Uterus (tissue), 4 donors: Measurements from ENCODE around the gene MICOS13. TPM values are rescaled to one million over a fixed set of nuclear protein-coding genes. Genes with fewer than 3 reads are reported as not detected.

Experiments used
- DNase-seq, 2 donors: peaks; one replicate each; pipeline ENCODE4 v3.0.0-alpha.2; 2019 to 2020
- H3K27ac ChIP-seq, 2 donors: fragments of 200-600 bp; sonication (generic); 1 replicate in 1 of 2; 2 replicates in 1 of 2; pipeline ENCODE4 v1.5.1; 2016 to 2018
- H3K27me3 ChIP-seq, 2 donors: fragments of 200-600 bp; sonication (generic); one replicate each; pipeline ENCODE4 v1.5.1; 2018 to 2019; ENCODE audit warnings: control low read depth in 1 of 2
- H3K36me3 ChIP-seq, 2 donors: fragments of 200-600 bp; sonication (generic); one replicate each; pipeline ENCODE4 v1.5.1; 2019; ENCODE audit warnings: control low read depth in 1 of 2
- H3K4me1 ChIP-seq, 2 donors: fragments of 200-600 bp; sonication (generic); one replicate each; pipeline ENCODE4 v1.5.1; 2018 to 2019; ENCODE audit warnings: control low read depth in 1 of 2
- H3K4me3 ChIP-seq, 2 donors: fragments of 200-600 bp; sonication (generic); 1 replicate in 1 of 2; 2 replicates in 1 of 2; pipeline ENCODE4 v1.5.1; 2018 to 2019; ENCODE audit warnings: mild to moderate bottlenecking in 1 of 2
- H3K9me3 ChIP-seq, 2 donors: fragments of 200-600 bp; sonication (generic); one replicate each; pipeline ENCODE4 v1.5.1; 2019; ENCODE audit warnings: control low read depth in 1 of 2
- POLR2A ChIP-seq, 2 donors: fragments of 450-650 bp; IDR thresholded peaks; one replicate each; pipeline ENCODE4 v1.6.1; 2016; ENCODE audit warnings: antibody characterized with exemption in 2 of 2, mild to moderate bottlenecking in 1 of 2, moderate library complexity in 1 of 2
- intact Hi-C: fragments of 100-400 bp; cut with DNase I; formaldehyde crosslinking; loops from one replicate; pipeline ENCODE4 v1.15.1; 2023; ENCODE audit warnings: low total_unique reads
- total RNA-seq, 4 donors: library from RNA; depleted of rRNA in 3 of 4; stranded (reverse); fragments of >200 nt in 3 of 4; gene quantifications; one replicate each; pipeline versions ENCODE4 v1.1.0 to v1.2.4, GENCODE V29; 2014 to 2023
- TF ChIP-seq, protein P1 (sequence below), 4 experiments: fragments of 200-600 bp in 2 of 4; fragments of 450-650 bp in 2 of 4; sonication (generic) in 2 of 4; IDR thresholded peaks; one replicate each; pipeline ENCODE4 v1.5.1; 2016 to 2019; ENCODE audit warnings: antibody characterized with exemption in 4 of 4, mild to moderate bottlenecking in 2 of 4, moderate library complexity in 1 of 4
- donor health status: DM: yes; HTN: yes; CAD: no.

MICOS13 gene
- total RNA-seq, 4 donors from 2014 or later: 2.8 to 36.7 (median 21.1) TPM

DNA sequence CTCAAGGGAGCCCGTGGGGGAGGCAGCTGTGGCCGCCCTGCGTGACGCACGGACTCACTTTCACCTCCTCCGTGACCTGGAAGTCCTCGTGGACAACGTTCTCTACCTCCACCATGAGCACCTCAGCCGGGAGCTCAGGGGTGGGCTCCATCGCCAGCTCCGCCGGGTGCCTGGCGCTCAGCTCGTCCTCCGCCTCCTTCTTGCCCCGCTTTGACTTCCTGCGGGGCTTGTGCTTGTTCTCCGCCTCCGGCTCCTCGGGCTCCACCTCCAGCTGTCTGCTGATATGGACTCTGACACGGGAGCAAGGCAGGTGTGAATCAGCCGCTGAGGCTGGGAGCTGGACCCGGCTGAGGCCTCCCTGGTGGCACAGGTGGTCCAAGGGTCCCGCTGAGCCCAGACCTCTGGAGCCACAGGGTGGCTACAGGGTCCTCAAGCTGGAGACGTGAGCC is 31.4 kb upstream of the MICOS13 start:
- intact Hi-C loops: no loop called here
- Histone ChIP-seq H3K36me3 (no peaks in the 10 kb centered on the region), H3K27ac (no peak overlapping the region), H3K4me1 (no peaks in the 10 kb centered on the region), H3K4me3 (no peak overlapping the region), H3K27me3 (no peaks in the 10 kb centered on the region), H3K9me3 (no peaks in the 10 kb centered on the region)
- no peak for DNase-seq
- TF ChIP-seq POLR2A (IDR thresholded peaks at IDR 0.05): no peak
- TF ChIP-seq, protein P1, sequence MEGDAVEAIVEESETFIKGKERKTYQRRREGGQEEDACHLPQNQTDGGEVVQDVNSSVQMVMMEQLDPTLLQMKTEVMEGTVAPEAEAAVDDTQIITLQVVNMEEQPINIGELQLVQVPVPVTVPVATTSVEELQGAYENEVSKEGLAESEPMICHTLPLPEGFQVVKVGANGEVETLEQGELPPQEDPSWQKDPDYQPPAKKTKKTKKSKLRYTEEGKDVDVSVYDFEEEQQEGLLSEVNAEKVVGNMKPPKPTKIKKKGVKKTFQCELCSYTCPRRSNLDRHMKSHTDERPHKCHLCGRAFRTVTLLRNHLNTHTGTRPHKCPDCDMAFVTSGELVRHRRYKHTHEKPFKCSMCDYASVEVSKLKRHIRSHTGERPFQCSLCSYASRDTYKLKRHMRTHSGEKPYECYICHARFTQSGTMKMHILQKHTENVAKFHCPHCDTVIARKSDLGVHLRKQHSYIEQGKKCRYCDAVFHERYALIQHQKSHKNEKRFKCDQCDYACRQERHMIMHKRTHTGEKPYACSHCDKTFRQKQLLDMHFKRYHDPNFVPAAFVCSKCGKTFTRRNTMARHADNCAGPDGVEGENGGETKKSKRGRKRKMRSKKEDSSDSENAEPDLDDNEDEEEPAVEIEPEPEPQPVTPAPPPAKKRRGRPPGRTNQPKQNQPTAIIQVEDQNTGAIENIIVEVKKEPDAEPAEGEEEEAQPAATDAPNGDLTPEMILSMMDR (IDR thresholded peaks at IDR 0.05): no peak

DNA sequence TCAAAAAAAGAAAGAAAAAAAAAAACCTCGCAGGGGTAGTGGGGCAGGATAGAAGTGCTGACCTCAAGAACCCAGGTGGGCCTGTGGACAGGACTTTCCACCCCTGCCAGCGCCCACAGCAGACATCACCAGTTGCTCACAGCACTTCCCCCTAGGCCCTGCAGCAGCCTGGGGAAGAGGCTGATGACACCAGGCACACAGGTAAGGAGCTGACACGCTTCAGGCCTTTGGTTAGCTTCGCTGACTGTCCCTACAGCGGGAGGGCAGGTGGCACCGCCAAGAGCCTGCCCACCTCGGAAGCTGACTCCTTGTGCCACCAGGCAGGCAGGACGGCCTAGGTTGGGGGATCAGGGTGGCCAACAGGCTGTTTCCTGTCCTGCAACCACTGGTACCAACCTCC is 30.7 kb upstream of the MICOS13 start:
- H3K27ac ChIP-seq: no peak overlapping the region
- DNase-seq: no peak
- no peaks in the 10 kb centered on the region for H3K9me3 ChIP-seq
- TF ChIP-seq, protein P1 (IDR thresholded peaks at IDR 0.05): no peak
- no peak for TF ChIP-seq POLR2A (IDR thresholded peaks at IDR 0.05)
- H3K27me3 ChIP-seq: no peaks in the 10 kb centered on the region
- H3K4me3 ChIP-seq: no peak overlapping the region
- H3K4me1 ChIP-seq: no peaks in the 10 kb centered on the region
- no peaks in the 10 kb centered on the region for H3K36me3 ChIP-seq
- intact Hi-C loops: no loop called here

DNA sequence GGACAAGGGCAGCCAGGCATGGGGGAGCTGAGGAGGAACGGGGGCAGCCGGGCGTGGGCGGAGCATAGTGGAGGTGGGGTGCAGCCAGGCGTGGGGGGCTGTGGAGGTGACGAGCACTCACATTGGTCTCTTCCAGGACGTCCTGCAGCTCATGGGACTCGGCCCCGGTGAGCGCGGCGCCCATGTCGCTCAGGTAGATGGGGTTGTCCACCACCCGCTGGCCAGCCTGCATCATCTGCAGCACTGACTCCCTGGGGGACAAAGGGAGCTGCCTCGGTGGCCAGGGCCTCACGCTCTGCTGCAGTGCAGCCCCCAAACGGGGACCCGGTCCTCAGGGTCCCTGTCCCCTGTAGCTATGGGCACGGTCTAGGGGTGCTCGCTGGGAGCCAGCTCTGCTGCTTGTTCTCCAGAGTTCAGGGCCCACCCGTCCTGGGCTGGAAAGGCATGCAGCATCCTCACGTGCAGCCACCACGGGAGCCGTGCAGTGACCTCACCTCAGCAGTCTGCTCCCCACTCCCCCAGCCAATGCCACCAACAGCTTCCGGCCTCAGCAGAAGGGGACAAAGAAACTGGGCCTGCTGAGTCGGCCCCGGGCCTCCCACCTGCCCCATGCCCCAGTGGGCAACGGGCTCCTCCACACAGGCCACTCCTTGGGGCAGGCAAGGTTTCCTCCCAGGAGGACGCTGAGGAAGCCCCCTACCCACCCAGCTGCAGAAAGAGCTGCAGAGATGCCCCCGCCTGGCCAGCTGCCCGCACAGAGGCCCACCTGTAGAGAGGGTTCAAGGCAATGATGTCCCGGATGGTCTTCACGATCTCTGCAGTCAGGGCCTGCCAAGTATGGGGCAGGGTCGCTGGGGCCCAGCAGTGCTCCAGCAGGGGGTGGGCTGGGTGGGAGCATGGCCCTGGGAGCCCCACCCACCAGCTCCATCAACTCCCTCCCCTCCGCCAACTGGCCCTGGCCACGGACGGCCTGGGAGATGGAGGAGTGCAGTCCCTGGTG is 27.6 kb upstream of the MICOS13 start:
- no peaks in the 10 kb centered on the region for H3K27me3 ChIP-seq
- no peak overlapping the region for H3K27ac ChIP-seq
- TF ChIP-seq, protein P1 (IDR thresholded peaks at IDR 0.05): no peak
- TF ChIP-seq POLR2A (IDR thresholded peaks at IDR 0.05): no peak
- H3K36me3 ChIP-seq: no peaks in the 10 kb centered on the region
- DNase-seq: no peak
- no peaks in the 10 kb centered on the region for H3K9me3 ChIP-seq
- intact Hi-C loops: no loop called here
- no peaks in the 10 kb centered on the region for H3K4me1 ChIP-seq
- no peak overlapping the region for H3K4me3 ChIP-seq

DNA sequence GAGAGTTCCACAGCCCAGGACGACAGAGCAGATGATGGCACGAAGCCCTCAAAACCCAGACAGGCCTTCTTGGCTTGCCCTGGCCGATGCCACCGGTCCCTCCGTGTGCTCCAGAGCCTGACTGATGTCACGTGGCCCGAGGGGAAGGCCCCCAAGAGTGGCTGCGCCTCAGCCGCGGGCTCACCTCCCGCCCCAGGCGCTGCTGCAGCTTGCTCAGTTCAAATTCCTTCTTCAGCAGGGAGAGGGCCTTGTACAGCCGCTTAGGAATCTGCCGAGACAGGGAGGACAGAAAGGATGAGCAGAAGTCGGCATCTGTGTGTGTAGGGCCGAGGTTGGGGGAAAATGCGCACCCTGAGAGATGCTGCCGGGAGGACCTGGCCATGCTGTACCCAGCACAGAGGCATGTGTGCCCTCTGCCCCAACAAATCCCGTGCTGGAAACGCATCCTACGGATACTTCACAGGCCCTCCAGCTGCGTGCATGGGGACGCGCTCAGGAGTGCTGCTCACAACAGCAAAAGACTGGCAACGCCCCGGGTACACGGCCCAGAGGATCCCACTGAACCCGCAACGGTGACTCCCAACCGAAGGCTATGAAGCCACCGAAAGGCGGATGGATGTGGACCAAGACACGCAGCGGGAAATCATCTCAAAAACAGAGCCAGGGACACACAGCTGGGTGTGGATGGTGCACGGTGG is 26.7 kb upstream of the MICOS13 start:
- H3K4me1 ChIP-seq: no peaks in the 10 kb centered on the region
- no peak overlapping the region for H3K27ac ChIP-seq
- intact Hi-C loops: no loop called here
- H3K27me3 ChIP-seq: no peaks in the 10 kb centered on the region
- no peaks in the 10 kb centered on the region for H3K36me3 ChIP-seq
- no peaks in the 10 kb centered on the region for H3K9me3 ChIP-seq
- TF ChIP-seq, protein P1 (IDR thresholded peaks at IDR 0.05): no peak
- no peak for TF ChIP-seq POLR2A (IDR thresholded peaks at IDR 0.05)
- no peak for DNase-seq
- no peak overlapping the region for H3K4me3 ChIP-seq

DNA sequence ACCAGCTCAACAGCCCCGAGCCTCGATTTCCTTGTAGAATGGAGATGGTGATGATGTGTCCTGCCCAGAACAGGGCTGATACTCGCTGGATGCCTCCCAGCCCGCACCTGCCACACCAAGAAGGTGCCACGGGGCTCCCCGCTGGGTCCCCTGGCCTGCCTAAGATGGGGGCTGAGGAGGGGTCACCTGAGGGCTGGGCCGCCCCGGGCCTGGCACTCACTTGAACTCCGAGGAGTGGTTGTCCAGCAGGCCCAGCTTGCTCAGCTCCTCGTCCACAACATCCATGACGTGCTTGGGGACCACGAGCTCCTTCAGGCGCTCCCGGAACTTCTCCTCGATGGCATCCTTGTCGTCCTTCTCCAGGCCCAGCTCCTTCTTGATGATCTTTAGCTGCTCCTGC is 25.2 kb upstream of the MICOS13 start:
- no peak overlapping the region for H3K4me3 ChIP-seq
- intact Hi-C loops: no loop called here
- H3K4me1 ChIP-seq: no peaks in the 10 kb centered on the region
- H3K9me3 ChIP-seq: no peaks in the 10 kb centered on the region
- DNase-seq: no peak
- no peaks in the 10 kb centered on the region for H3K36me3 ChIP-seq
- H3K27ac ChIP-seq: no peak overlapping the region
- no peaks in the 10 kb centered on the region for H3K27me3 ChIP-seq
- no peak for TF ChIP-seq POLR2A (IDR thresholded peaks at IDR 0.05)
- TF ChIP-seq, protein P1 (IDR thresholded peaks at IDR 0.05): no peak
